AG10803 (cell line): ENCODE measurements around the gene TSPAN17.

Source experiments
- DNase-seq: peaks from one replicate; pipeline ENCODE4 v3.0.0; 2010; ENCODE audit warnings: low read depth
- H3K4me3 ChIP-seq: 2 replicates; pipeline ENCODE4 v1.5.1; 2011; ENCODE audit warnings: mild to moderate bottlenecking, low read length, control low read depth
- CTCF ChIP-seq: conservative IDR thresholded peaks from 2 replicates; pipeline ENCODE4 v1.5.1; 2011; ENCODE audit warnings: mild to moderate bottlenecking, low read length, control low read depth, inconsistent platforms

TSPAN17 gene

GRCh38 chr5:176608937-176609723 is 38.2 kb upstream of the TSPAN17 start:
- H3K4me3 ChIP-seq = peak overlapping the region; percentile 51
- TF ChIP-seq CTCF = no peak
- no peak for DNase-seq

- DNase-seq = peak; percentile 31
- peak within 1 kb of the TSS; percentile 64 for H3K4me3 ChIP-seq
- no peak; the same call in 1 of the 2 replicates for TF ChIP-seq CTCF
Measured at GRCh38 chr5:176609724-176610434, 37.4 kb upstream of the TSPAN17 start, which contains the start of gene GPRIN1. Gene GPRIN1, minus strand, starts transcription at chr5:176610156. Its CDS starts 10,322 bp downstream, at chr5:176599834.

- TF ChIP-seq CTCF = no peak
- DNase-seq = no peak
- peak overlapping the region; percentile 64 for H3K4me3 ChIP-seq
Measured at GRCh38 chr5:176610435-176610773, 36.9 kb upstream of the TSPAN17 start.

- H3K4me3 ChIP-seq = no peak overlapping the region
- no peak for TF ChIP-seq CTCF
- peak; percentile 82 for DNase-seq
Measured at GRCh38 chr5:176611435-176611834, 35.8 kb upstream of the TSPAN17 start.

GRCh38 chr5:176612008-176612407 is 35.3 kb upstream of the TSPAN17 start:
- H3K4me3 ChIP-seq = no peak overlapping the region
- DNase-seq = no peak
- no peak for TF ChIP-seq CTCF

GRCh38 chr5:176612855-176613254 is 34.4 kb upstream of the TSPAN17 start:
- no peak for DNase-seq
- no peak overlapping the region for H3K4me3 ChIP-seq
- no peak for TF ChIP-seq CTCF
